COLO829 (cell line): ENCODE data around the gene RFFL.
"Not testable (repeated sequence)": the region's sequence is repeated elsewhere in the genome, so short reads cannot be mapped to it uniquely, and the experiment has no call there.

Experiments
- DNase-seq: peaks from one replicate; pipeline ENCODE4 v3.0.0; 2012; ENCODE audit warnings: low spot score

Gene RFFL, protein sequence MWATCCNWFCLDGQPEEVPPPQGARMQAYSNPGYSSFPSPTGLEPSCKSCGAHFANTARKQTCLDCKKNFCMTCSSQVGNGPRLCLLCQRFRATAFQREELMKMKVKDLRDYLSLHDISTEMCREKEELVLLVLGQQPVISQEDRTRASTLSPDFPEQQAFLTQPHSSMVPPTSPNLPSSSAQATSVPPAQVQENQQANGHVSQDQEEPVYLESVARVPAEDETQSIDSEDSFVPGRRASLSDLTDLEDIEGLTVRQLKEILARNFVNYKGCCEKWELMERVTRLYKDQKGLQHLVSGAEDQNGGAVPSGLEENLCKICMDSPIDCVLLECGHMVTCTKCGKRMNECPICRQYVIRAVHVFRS

DNA sequence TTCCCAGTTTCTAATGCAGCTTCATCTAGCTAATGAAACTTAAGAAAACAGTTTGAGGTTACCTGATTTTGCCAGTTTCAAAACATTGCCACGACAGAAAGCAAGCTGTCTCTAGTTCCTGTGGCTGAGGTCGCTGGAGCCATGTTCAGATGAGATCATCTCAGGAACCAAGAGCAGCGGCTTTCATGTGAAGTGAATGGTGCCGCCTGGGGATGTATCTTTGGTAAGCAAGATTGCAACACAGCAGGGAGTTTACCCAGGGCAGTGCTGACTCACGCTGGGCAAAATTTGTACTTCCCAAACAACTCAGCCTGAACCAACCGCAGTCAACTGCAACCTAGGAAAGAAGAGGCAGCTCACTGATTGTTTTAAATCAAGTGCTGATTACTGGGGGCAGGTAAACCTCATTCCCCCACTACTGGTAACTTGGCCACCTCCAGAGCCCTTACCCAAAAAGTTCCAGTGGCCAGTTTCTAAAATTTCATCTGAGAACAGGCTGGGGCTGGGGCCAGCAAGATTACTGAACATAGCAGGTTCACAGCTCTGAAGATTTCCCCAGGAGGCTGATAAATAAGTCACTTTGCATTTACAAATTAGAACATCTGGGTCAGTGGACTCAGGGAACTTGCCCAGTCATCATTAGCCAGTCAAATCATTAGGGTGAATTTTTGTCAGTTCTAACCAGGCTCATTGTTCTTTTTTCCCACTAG, at the start of gene RFFL:
Gene RFFL (minus strand): TSS at position 194 of the 710 bp plus-strand sequence. CDS start 37,154 bp downstream, outside the sequence.
- peak; percentile 95 for DNase-seq

DNA sequence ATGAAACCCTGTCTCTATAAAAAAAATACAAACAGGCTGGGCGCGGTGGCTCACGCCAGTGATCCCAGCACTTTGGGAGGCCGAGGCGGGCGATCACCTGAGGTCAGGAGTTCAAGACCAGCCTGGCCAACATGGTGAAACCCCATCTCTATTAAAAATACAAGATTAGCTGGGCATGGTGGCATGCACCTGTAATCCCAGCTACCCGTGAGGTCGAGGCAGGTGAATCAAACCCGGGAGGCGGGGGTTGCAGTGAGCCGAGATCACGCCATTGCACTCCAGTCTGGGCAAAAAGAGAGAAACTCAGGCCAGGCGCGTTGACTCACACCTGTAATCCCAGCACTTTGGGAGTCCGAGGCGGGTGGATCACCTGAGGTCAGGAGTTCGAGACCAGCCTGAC, 47.3 kb upstream of the RFFL start:
- not testable (repeated sequence) for DNase-seq

DNA sequence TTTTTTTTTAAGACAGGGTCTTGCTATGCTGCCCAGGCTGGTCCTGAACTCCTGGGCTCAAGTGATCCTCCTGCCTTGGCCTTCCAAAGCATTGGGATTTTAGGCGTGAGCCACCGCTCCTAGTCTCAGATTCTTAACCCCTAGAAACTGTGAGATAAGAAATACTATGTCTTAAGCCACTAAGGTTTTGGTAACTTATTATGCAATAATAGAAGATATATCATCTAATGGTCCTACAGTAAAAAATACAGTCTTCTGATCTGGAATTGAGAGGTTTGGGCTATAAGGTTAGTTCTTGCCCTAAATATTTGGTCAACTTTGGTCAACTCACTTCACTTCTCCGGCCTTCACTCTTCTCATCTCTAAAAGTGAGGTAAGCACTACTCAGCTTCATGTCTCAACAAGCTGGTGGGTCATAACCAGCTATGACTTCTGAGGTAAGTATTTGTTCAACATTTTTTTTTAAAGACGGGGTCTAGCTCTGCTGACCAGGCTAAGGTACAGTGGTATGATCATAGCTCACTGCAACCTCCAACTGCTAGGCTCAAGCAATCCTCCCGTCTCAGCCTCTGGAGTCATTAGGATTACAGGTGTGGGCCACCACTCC, 41.4 kb upstream of the RFFL start:
- DNase-seq = no peak

DNA sequence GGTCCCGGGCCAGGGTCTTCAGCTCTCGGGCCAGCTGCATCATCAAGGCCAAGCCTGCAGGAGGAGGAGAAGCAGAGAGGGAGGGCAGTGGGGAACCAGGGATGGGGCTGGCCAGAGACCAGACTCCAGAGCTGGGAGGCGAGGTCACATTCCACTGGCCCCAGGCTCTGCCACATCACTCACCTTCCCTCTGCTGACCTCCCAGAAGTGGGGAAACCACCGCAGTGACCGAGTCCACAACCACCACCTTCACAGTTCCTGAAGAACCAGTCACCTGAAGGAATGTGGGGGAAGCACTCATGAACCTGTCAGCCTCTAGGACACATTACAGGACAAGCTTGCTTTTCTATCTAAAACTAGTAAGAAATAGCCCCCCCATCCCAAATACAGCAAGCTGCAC, 39.8 kb upstream of the RFFL start:
- DNase-seq = no peak

DNA sequence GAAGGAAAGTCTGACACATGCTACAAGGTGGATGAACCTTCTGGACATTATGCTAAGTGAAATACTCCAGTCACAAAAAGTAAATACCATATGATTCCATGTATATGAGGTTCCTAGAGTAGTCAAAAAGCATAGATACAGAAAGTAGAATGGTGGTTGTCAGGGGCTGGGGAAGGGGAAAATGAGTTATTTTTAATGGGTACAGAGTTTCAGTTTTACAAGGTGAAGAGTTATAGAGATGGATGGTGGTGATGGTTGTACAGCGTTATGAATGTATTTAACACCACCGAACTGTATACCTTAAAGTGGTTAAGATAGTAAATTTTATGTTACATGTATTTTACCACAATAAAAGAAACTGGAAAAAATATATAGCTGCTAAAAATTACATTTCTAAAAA, 38.2 kb upstream of the RFFL start:
- DNase-seq = no peak

DNA sequence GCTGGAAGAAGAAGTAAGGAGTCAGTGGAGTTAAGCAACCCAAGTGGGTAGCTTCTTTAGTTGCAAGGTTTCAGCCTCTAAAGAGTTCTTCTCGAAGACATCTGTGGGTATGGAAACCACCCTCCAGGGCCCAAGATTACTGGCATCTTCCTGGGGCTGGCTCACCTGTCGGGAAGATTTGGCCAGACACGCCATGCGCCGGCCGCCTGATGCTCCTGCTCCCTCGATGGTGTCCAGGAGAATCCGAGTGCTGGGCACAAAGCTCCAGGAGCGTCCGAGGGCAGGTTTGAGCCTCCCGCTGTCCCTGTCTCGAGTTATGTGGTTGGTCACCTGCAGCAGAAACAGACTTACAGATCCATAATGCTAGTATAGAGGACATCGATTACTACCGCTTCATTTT, 37.5 kb upstream of the RFFL start:
- no peak for DNase-seq

DNA sequence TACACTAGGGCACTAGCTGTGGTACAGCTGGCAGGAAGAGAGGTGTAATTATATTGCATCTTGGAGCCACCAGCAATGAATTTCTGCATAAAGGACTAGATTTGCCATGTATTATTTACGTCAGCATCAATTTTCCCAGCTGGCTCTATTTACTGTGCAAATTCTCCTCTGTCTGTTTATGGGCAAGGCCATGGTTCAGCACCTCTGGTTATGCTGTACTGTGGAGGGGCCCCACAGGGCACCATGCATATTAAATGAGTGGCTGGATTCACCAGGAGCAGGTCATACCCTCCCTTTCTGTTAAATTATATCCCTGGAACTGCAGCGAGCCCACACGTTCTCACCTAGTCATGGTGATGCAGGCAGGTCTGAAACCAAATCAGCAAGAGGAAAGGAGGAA, 36.4 kb upstream of the RFFL start:
- no peak for DNase-seq

DNA sequence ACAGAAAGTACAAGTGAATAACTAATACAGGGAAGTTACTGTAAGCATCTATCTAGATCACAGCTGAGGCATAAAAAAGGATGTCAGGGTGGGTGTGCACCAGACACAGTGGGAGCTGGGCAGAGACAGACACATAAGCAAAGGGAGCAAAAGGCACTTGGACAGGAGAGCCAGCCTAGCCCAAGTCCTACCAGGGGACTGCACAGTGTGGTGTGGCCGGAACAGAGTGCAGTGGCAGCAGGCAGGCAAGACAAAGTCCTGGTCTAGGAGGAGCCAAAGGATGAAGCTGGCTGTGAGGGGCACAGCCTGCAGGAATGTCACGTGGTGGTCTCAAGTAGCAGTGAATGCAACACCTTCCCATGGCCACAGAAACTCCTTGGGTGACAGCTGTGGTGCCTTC, 34.3 kb upstream of the RFFL start:
- DNase-seq = no peak

DNA sequence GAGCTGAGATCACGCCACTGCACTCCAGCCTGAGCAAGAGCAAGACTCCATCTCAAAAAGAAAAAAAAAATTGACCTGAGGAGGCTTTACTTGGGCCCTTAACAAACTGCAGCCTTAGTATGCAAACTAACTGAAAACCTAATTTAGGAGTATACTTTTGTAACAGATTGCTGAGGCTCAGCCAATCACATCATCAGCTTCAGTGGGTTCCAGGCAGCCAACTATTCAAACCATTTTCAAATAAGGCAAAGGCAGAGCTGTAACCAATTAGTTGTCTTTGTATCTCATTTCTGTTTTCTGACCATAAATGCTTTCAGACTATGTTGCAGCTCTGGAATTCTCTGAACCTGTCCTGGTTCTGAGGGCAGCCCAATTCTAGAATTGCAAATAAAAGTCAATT, 32.2 kb upstream of the RFFL start:
- no peak for DNase-seq

DNA sequence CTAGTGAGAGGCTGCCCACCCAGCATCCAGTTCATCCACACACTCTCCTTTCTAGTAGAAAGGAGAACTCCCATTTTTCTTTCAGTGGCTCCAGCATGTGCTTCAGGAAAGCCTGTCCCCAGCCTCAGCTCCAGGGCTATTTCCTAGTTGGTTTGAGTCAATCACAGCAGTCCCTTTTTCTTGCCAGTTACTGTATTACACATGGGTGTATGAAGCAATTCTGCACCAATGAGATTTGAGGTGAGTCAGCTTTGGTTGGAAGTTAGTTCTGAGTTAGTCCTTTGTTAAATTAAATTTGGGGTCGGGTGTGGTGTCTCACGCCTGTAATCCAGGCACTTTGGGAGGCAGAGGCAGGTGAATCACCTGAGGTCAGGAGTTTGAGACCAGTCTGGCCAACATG, 31.4 kb upstream of the RFFL start:
- no peak for DNase-seq

DNA sequence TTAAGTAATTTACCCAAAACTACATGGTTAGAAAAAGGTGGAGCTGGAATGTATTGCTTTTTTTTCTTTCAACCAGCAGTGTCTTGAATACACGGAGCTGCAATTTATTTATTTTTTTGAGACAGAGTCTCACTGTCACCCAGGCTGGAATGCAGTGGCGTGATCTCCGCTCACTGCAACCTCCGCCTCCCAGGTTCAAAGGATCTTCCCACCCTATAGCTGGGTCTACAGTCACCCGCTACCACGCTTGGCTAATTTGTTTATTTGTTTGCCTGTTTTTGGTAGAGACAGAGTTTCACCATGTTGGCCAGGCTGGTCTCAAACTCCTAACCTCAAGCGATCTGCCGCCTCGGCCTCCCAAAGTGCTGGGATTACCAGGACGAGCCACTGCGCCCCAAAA, 27.2 kb upstream of the RFFL start:
- not testable (repeated sequence) for DNase-seq

DNA sequence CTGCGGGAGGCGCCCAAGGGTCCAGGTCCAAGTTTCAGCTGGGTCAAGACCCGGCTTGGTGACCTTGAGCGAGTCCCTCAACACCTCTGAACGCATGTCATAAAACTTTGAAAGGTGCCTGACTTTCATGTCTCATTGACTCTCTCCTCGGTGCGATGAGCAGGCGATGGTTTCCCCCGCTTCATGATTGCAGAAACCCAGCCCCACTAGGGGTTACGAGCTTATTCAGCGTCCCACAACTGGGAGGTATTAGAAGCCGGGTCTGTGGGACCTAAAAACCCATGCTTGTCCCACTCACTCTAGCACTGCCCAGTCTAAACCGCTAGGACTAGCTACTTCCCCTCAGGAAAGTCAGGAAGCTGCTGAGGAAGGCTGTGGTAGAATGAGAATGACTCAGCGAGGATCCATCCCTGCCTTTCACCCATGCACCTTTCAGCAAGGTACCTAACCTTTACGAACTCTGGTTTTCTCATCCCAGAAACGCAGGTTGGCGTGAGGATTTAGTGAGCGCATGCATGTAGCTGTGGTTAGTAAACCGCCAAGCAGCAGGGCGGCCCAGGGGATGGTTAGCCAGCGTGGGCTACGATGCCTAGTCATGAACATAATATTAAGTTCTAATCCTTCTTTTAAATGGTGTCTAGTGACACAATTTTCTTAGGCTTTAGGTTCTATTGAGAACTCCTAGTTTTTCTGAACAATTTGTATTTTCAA, 26.2 kb upstream of the RFFL start:
- no peak for DNase-seq

DNA sequence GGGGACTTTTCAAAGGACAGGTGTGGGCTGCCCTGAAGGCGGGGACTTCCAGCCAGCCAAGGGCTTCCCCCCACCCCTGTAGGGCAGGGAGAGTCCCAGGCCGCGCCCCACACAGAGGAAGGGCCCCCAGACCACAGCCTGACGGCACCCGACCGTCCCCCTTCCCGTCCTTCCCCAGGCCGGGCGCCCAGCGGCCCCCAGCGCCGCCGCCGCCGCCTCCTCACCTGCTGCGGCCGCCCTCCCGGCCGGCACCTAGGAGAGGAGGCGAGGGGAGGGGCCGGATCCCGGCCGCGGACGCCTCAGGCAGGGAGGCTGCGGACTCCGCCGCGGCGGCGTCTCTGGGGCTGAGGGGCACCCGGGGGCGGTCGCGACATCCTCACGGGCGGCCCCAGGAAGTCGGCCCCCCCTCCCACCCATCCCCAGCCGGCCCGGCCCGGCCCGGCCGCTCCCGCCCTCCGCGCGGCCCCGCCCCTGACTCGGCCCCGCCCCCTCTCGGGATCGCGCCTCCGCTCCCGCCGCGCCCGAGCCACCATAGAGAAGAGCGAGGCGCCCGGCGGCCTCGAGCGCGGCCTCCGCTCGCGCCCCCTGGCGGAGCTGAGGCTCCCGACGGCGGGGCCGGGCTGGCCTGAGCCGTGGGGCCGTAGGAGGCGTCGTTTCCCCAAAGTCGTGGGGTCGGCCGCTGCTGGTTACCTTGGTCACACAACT, 25.5 kb upstream of the RFFL start:
- DNase-seq = peak; percentile 53

DNA sequence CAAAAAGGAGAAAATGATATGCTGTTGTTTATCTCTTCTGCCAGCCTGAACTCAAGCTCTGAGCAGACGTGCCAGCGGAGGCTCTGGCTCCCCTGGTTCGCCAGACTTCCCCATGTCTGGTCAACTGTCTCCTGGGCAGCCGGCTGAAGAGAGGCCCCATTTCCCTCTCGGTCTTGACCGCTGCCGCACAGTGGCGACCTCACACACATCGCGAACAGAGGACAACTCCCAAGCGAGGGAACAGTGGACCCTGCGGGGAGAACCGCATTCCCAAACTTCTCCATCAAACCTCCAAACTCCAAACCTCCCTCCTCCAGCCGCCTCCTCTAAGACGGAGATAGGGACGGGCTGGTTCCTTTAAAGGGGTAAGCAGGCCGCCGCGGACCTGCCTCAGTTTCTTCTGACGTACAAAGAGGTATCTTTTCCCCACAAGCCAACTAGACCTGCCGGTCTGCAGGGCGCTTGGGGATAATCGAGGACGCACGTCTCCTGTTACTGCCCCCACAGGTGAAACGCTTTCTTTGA, 24.9 kb upstream of the RFFL start:
- DNase-seq = no peak

DNA sequence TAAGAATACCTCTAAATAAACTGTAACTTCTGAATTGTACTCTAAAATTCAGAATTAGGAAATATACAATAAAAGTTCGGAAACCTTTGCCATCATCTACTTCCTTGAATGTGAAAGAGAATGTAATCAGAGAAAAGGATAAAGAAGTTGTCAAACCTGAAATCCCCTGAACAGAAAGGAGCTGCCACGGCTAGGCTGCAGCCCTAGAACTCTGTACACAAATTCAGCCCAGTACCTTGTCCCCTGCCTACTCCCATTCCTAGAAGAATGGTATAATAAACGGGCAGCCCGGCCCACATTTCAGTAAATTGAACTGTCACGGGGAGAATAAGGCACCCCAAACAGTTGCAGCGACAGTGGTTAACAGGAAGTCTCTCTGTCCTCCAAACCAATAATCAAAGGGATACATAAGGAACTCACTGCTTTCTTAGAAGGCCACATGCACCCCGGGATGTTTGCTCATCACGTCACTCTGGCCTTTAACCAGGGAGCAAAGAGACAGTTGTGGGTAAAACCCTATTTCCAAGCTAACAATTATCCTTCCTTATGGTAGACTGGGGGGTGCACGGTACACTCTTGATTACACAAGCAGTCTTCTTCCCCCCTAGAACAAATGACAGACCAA, 24.3 kb upstream of the RFFL start:
- no peak for DNase-seq

DNA sequence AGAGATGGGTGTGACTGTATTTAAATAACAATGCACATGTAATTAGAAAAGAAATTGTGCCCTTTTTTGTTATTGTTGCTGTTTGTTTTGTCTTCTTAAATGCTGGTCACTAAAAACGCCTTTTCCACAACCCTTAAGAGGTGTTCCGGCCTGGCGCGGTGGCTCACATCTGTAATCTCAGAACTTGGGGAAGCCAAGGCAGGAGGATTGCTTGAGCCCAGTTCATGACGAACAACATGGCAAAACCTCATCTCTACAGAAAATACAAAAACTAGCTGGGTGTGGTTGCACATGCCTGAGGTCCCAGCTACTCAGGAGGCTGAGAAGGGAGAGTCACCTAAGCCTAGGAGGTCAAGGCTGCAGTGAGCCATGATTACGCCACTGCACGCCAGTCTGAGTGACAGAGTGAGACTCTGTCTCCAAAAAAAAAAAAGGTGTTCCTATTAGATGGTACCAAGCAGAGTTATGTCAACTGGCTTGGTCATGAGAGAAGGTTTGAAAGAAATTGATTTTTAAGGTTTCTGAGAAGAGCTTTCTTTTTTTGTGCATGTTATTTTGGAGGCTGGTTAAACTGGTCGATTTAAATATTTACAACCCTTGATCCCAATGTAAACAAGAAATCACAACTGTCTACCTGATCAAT, 23.5 kb upstream of the RFFL start:
- no peak for DNase-seq

DNA sequence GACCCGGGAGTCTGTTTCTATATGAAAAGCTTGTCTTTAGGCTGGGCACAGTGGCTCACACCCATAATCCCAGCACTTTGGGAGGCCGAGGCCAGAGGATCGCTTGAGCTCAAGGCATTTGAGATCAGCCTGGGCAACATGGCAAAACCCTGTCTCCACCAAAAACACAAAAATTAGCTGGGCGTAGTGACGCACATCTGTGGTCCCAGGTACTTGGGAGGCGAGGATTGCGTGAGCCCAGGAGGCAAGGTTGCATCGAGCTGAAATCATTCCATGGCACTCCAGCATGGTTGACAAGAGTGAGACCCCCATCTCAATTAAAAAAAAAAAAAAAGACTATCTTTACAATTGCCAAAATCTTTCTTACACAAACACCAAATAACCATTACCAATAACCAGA, 22.7 kb upstream of the RFFL start:
- no peak for DNase-seq

DNA sequence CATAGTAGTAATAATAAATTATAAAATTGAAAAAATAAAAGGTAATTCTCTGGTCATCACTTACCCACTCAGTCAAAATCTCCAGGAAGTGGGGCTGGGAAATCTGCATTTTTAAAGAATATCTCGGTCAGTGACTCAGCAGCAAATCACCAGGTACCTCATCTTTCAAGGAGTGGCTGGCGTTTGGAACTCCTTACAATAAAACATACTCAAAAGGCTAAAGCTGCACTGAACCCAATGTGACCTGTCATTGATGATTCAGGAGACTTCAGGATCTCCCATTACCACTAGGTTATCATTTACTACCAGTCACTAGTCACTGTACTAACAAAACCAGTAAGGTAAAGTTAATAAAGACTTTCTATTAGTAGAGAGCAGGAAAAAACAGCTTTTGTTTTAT, 21.5 kb upstream of the RFFL start:
- DNase-seq = no peak

DNA sequence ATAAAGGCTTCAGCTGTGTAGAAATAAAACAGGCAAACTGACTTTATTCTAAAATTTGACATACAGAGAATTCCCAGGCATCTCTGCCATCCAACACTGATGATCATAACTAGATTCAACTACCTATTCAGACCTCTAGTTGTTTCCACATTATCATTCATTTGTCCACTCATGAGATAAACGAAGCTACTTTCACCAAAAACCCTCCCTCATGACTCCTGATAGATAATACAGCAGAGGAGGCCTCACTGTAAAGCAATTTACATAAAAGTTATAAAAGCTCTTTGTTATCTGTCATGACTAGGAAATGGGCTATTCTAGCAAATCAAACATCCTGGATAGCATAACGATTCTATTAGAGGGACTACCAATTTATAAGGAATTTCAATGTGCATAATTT, 19.6 kb upstream of the RFFL start:
- peak; percentile 46 for DNase-seq

DNA sequence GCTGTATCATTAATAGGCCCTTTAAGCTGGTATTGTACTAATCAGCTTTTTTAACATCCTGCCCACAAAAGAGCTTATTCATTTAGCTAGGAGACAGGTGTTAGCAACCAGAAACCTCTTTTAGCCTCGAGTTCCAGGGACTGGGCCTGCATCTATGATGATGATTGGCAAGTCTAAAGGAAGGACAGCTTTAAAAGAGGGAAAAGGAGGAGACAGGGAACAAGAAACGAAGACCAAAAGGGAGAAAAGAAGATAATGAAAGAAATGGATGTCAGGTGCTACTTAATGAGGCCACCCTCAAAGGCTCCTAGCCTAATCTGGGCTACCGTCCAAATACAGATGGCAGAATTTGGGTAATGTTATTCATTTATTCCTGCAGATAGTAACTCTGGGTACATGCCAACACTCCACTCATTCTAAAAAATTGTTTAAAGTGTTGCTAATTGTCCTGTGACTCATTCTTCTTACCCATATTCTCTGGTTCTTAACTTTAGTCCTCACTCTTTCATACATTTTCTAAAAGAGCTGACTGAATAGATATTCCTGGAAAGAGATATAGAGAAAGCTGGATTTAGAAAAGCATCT, 18.7 kb upstream of the RFFL start:
- peak; percentile 81 for DNase-seq
